GM18520 (cell line): ENCODE measurements around the gene THAP9.

ENCODE experiments used
- ATAC-seq: cut with Tn5 transposase; IDR thresholded peaks from one replicate; pipeline ENCODE4 v1.9.1; 2021; ENCODE audit not compliant: unreplicated experiment

THAP9 gene

GRCh38 chr4:82951196-82951595 lies 50.7 kb downstream of the THAP9 start:
- no peak for ATAC-seq

- no peak for ATAC-seq
These were observed 53.7 kb downstream of the THAP9 start for GRCh38 chr4:82954212-82954611.

- ATAC-seq, result no peak
These were observed 56.5 kb downstream of the THAP9 start for GRCh38 chr4:82957045-82957444.

DNA sequence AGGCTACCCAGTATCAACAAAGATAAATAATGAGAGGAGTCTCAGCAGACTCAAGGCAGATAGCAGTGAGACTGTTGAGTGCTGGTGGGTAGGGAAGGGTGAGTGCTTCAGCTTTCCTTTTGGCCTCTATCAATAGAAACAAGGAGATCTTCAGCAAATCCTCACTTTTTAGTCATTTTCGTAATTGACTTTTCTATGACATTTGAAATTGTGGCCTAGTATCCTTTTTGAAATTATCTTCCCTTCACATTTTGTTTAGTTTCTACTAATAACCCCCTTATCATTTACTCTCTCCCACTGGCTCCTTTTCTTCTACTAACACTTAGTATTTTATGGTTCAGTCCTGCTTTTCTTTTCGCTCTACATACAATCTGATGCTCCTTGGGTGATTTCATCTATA lies 65.2 kb downstream of the THAP9 start:
- ATAC-seq, result no peak

GRCh38 chr4:82968972-82969371 lies 68.4 kb downstream of the THAP9 start:
- ATAC-seq, result no peak

DNA sequence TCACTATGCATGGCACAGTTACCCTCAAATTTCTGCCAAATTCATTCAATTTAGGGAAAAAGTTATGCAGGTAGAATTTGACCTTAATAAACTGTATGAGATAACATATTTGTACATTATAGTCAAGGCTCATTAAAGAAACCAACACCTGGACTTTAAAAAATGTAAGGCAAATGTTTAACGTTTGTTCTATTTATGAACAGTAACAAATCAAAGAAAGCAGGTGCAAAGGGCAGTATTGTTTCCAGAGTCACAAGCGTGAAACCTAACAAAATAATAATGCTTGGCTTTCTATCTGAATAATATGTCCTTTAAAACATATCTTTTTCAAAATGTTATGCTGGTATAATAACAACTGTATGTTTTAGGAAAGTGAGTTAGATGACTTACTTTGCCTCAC lies 68.9 kb downstream of the THAP9 start:
- no peak for ATAC-seq
